GM12875 (cell line): ENCODE results near the gene BCAS3.

ENCODE experiments used
- H3K4me3 ChIP-seq: one replicate; pipeline ENCODE4 v1.5.1; 2011; ENCODE audit warnings: low read depth, low read length, control low read depth
- TF ChIP-seq, protein P1 (sequence below): IDR thresholded peaks from 2 replicates; pipeline ENCODE4 v1.5.1; 2011; ENCODE audit warnings: low read depth, mild to moderate bottlenecking, control low read depth, inconsistent platforms, low read length, moderate library complexity, borderline replicate concordance; ENCODE audit not compliant: insufficient read depth

BCAS3 gene

DNA sequence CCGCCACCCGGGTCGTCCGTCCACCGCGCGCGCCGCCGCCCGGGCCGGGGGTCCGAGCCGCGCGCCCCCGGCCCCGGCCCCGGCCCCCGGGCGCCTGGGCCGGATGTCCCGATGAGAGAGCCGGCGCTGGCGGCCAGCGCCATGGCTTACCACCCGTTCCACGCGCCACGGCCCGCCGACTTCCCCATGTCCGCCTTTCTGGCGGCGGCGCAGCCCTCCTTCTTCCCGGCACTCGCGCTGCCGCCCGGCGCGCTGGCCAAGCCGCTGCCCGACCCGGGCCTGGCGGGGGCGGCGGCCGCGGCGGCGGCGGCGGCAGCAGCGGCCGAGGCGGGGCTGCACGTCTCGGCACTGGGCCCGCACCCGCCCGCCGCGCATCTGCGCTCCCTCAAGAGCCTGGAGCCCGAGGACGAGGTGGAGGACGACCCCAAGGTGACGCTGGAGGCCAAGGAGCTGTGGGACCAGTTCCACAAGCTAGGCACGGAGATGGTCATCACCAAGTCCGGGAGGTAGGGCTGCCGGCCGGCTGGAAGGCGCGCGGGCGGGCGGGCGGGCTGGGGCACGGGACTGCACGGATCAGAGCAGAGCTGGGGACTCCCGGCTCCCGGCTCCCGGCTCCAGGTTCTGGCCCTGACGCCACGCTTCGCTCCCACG, 722.5 kb downstream of the BCAS3 start:
- TF ChIP-seq, protein P1, sequence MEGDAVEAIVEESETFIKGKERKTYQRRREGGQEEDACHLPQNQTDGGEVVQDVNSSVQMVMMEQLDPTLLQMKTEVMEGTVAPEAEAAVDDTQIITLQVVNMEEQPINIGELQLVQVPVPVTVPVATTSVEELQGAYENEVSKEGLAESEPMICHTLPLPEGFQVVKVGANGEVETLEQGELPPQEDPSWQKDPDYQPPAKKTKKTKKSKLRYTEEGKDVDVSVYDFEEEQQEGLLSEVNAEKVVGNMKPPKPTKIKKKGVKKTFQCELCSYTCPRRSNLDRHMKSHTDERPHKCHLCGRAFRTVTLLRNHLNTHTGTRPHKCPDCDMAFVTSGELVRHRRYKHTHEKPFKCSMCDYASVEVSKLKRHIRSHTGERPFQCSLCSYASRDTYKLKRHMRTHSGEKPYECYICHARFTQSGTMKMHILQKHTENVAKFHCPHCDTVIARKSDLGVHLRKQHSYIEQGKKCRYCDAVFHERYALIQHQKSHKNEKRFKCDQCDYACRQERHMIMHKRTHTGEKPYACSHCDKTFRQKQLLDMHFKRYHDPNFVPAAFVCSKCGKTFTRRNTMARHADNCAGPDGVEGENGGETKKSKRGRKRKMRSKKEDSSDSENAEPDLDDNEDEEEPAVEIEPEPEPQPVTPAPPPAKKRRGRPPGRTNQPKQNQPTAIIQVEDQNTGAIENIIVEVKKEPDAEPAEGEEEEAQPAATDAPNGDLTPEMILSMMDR, result no peak
- no peak overlapping the region for H3K4me3 ChIP-seq

DNA sequence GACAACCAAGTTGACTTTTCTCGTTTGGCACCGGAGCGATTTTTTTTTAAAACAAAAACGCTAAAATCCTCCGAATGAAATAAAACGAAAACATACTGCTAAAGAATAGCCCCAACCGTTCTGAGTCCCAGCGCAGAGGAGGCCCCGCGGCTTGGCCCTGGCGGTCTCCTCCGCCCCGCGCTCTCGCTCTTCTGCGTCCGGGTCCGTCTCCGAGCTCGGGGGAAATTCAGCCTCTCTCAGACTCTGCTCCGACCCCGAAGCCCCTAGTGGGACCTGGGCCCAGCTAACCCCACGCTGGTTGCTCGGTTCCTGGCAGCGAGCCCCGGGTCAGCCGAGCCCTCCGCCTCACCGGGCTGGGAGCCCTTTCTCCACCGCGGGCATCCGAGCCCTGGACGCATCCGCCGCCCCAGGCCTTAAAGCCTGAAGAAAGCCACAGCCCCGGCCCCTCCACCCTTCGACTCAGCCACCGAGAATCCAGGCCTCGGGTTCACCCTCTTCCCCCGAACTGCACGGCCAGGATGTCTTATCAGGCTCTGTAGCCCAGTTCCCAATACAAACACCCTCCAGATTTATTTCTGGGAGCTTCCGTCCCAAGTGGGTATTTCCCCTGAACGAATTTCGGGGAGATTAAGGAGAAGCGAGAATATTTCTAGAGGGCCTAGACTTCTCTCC, 723.2 kb downstream of the BCAS3 start:
- H3K4me3 ChIP-seq, result no peak overlapping the region
- TF ChIP-seq, protein P1, result no peak

DNA sequence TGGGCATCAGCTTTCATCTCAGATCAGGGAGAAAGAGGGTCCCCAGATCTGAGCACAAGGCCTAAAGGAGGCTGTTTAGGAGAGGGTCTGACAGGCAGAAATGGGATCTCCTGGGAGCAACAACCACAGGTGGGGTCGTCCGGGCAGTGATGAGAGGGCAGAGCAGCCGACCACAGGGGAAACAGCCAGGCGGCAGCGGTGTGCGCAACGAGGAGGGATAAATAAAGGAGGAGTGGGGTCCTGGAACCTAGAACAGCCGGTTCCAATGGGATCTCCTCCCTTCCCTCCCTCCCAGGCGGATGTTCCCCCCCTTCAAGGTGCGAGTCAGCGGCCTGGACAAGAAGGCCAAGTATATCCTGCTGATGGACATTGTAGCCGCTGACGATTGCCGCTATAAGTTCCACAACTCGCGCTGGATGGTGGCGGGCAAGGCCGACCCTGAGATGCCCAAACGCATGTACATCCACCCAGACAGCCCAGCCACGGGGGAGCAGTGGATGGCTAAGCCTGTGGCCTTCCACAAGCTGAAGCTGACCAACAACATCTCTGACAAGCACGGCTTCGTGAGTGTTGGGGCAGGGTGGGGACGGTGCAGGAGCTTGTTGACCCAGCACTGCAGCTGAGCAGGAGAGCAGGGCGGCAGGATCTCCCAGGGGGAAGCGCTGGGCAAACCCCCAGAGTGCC, 723.9 kb downstream of the BCAS3 start:
- no peak overlapping the region for H3K4me3 ChIP-seq
- TF ChIP-seq, protein P1, result no peak

DNA sequence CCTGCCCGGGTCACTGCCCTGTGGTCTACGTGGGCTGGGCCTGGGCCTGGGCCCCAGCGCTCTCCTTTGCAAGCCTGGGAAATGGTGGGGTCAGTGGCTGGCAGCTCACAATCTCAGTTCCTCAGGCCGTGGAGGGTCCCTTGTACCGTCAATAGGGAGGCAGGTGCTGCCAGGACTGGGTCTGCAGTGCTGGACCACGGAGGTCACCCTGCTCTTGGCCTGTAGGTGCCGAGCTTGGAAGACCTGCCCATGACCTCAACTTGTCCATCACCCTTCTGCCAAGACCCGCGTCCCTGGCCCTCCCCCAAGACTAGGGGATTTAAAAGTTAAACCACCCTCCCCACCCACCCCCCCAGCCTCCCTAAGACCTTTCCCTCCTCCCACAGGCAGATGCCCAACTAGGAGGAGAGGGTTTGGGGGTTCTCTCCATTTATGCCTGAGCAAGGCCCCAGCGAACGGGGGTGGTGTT, 724.5 kb downstream of the BCAS3 start:
- no peak overlapping the region for H3K4me3 ChIP-seq
- TF ChIP-seq, protein P1, result no peak

DNA sequence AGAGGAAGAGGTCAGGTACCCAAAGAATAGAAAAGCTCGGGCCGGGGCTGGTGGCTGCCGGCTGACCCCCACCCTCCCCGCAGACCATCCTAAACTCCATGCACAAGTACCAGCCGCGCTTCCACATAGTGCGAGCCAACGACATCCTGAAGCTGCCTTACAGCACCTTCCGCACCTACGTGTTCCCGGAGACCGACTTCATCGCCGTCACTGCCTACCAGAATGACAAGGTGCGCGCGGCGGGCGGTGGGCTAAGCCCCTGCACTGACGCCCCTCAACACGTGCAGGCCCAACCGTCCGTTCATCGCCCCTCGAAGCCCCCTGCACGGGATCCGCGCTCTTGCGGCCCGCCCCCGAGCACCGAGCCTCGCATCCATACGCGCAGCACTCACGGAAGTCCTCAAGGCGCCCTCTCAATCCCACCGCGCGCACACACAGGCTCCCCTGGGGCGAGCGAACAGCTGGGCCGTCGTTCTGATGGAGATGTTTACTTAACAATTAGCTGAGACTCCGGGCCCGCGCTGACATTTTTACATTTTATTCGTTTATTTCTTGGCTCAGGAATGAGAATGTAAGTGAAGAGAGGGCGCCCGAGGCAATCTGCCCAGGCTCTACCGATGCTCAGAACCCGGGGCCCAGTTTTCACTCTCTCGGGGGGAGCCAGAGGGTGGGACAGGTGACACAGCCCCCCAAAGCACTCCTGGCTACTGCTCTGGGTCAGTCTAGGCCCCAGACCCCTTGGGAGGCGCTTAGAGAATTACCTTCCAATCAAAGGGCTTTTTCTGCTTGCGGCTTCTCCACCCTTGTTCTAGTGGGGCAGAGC, 725.5 kb downstream of the BCAS3 start:
- TF ChIP-seq, protein P1, result no peak
- H3K4me3 ChIP-seq, result no peak overlapping the region

DNA sequence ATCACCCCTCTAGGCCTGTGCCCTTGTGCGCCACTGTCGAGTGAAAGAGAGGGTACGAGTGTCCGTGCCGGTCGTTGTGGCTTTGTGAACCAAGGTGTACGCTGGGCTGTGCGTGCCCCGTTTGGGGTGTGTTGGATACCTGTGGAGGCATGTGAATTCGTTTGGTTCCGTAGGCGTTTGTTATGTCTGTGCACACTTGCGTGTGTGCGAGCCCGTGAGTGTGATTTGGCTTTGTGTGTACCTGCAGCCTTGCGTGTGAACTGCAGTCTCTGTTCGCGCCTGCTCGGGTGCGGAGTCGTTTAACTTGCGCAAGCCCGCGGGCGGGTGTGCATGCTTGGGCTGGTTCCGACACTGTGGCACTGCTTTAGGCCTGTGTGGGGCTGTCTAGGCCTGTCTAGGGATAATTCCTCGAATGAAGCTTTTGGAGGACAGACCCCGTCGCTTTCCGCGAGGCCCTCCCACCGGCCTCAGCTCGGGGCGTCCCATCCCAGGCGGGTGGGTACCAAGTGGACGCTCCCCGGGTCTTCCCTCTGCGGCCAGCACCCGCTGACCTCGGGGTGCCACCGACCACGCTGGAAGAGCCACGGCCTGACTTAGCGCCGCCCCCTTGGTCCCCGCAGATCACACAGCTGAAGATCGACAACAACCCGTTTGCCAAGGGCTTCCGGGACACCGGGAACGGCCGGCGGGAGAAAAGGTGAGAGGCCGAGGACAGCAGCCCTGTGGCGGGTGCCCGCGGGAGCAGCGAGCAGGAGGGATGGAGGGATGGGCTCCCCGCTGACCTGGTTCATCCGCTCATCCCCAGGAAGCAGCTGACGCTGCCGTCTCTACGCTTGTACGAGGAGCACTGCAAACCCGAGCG, 726.4 kb downstream of the BCAS3 start:
- TF ChIP-seq, protein P1, result no peak
- no peak overlapping the region for H3K4me3 ChIP-seq
